Measurements from ENCODE around the gene FOXJ3. TPM values are rescaled to one million over a fixed set of nuclear protein-coding genes. Genes with fewer than 3 reads are reported as not detected.

Gene FOXJ3
- polyA plus RNA-seq, 1 of the 3 experiments (the other 2 are of a cell fraction), result 16.0 TPM

- WGBS (ENCODE audit: low lambda C conversion rate), result 100% methylated on average over 5 of the region's 5 CpGs
- H3K4me3 ChIP-seq (ENCODE audit: low read depth in 2 of 2, low read length in 1 of 2), result no peak overlapping the region
- ChIA-PET CTCF (interaction anchor here (1.0 to 2.9 kb wide), 4 partner anchors 9 to 181 kb away, joined by 3 to 14 read pairs (median 3); no protein-coding TSS in a partner anchor), POLR2A (no interaction called here)
- H3K79me2 ChIP-seq (ENCODE audit: insufficient read depth), result peaks cover 96% of the 10 kb centered on the region
- peaks cover 0 to 2% of the 10 kb centered on the region in 2 experiments for H3K36me3 ChIP-seq (replicated peaks in 1 of 2; ENCODE audit: control insufficient read depth in 1 of 2, insufficient read depth in 2 of 2, low read length in 1 of 2)
- no peak overlapping the region for H2AFZ ChIP-seq (ENCODE audit: low read depth)
- no peak for DNase-seq
- H3F3A ChIP-seq (replicated peaks; ENCODE audit: insufficient read depth), result no peaks in the 10 kb centered on the region
- no peaks in the 10 kb centered on the region for H3K9me3 ChIP-seq
- H4K20me1 ChIP-seq (ENCODE audit: insufficient read depth), result peaks cover 94% of the 10 kb centered on the region
- no peak overlapping the region for H3K27ac ChIP-seq (ENCODE audit: low read depth in 2 of 2, low read length in 1 of 2)
- H3K9ac ChIP-seq, result no peak overlapping the region
- H3K4me2 ChIP-seq, result no peak overlapping the region
- no peaks in the 10 kb centered on the region for H3K9me2 ChIP-seq
- no peaks in the 10 kb centered on the region for H3K27me3 ChIP-seq (ENCODE audit: insufficient read depth)
- TF ChIP-seq TEAD4 (IDR thresholded peaks at IDR 0.05; ENCODE audit: borderline replicate concordance, insufficient read depth), result no peak
- no peak for TF ChIP-seq USF2 (IDR thresholded peaks at IDR 0.05; ENCODE audit: borderline replicate concordance, low read depth, low read length)
- no peak for TF ChIP-seq FOXM1 (IDR thresholded peaks at IDR 0.05; ENCODE audit: low read depth)
- no peak for TF ChIP-seq TAF1 (IDR thresholded peaks at IDR 0.05; ENCODE audit: borderline replicate concordance, low read depth, low read length)
- TF ChIP-seq RAD21 (IDR thresholded peaks at IDR 0.05; ENCODE audit: low read length), result no peak
- TF ChIP-seq JUND (IDR thresholded peaks at IDR 0.05), result no peak
- no peak for TF ChIP-seq IRF3 (IDR thresholded peaks at IDR 0.05; ENCODE audit: low read depth, low read length)
- no peak for TF ChIP-seq CHD2 (IDR thresholded peaks at IDR 0.05; ENCODE audit: low read length, partially characterized antibody)
- no peak for TF ChIP-seq REST (IDR thresholded peaks at IDR 0.05; ENCODE audit: low read depth, low read length)
- TF ChIP-seq YY1 (IDR thresholded peaks at IDR 0.05; ENCODE audit: low read depth), result no peak
- no peak for TF ChIP-seq RXRA (IDR thresholded peaks at IDR 0.05; ENCODE audit: borderline replicate concordance, low read depth)
- no peak for TF ChIP-seq USF1 (IDR thresholded peaks at IDR 0.05; ENCODE audit: borderline replicate concordance, low read depth)
- TF ChIP-seq ELF1 (IDR thresholded peaks at IDR 0.05), result no peak
- TF ChIP-seq ZBTB33 (IDR thresholded peaks at IDR 0.05; ENCODE audit: borderline replicate concordance, low read depth), result no peak
- TF ChIP-seq MAX (IDR thresholded peaks at IDR 0.05; ENCODE audit: low read depth), result no peak
- peaks cover 6 to 22% of the 10 kb centered on the region in 2 experiments; a peak in 3 of 4 replicates for H3K4me1 ChIP-seq (ENCODE audit: control insufficient read depth in 1 of 2, insufficient read depth in 2 of 2, low read depth in 1 of 2, low read length in 1 of 2)
Observed at GRCh38 chr1:42328047-42328625, 6.9 kb downstream of the FOXJ3 start.
